CD4-positive, alpha-beta T cell treated with Interleukin-6 at 100 ng/mL for 8 hours (primary cell): Measurements from ENCODE around the gene CTNNA3.

ENCODE experiments used
- DNase-seq: peaks from one replicate; pipeline ENCODE4 v3.0.0-alpha.2; 2020; ENCODE audit warnings: mixed read lengths, low spot score

The CTNNA3 gene

DNA sequence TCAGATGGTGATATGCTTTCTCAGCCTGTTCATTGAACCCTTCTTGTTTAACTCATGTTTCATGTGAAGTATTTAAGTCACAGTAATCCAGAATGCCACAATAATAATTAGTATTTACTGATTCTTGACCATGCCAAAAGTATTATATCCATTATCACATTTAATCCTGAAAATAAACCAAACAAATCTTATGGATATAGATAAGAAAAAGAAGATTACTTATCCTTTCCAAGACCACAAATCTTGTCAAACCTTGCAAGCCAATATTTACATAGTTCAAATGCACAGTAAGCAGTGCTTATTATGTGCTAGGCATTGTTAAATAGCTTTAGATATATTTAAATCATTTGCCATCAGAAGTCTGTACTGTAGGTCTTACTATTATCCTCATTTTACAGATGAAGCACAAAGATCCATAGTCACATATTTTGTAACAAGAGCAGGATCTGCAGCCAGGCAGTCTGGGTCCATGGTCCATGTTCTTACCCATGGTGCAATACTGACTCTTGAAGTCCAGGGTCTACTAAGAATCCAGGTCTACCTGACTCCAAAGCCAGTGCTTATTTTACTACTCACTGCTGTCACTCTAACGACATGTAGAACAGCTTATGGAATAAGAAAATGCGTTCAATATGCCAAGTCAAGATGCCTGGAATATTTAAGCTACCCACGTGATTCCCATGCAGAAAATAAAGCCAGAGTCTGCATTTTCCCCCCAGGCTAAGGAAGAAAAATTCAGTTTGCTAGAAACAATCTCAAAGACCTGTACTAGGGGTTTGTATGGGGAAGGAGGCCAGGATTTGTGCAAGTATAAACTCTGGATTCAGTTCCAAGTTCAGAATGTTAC lies 1755.0 kb downstream of the CTNNA3 start:
- no peak for DNase-seq

DNA sequence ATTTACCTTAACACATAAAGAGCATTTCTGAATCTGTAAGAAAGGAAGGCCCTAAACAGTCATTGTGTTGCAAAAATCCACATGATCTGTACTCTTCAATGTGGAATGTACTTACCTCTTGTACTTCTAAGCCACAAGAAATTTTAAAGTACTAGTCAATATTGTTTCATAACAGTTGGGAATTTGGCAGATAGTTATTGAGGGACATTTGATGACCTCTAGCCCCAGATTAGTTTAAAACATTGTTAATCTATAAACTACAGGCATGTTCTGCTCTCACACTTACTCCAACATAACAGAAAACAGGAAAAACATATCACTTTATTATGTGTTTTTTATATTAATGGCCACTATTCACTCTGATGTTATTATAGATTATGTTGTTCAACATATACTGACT lies 1755.9 kb downstream of the CTNNA3 start:
- DNase-seq: no peak

DNA sequence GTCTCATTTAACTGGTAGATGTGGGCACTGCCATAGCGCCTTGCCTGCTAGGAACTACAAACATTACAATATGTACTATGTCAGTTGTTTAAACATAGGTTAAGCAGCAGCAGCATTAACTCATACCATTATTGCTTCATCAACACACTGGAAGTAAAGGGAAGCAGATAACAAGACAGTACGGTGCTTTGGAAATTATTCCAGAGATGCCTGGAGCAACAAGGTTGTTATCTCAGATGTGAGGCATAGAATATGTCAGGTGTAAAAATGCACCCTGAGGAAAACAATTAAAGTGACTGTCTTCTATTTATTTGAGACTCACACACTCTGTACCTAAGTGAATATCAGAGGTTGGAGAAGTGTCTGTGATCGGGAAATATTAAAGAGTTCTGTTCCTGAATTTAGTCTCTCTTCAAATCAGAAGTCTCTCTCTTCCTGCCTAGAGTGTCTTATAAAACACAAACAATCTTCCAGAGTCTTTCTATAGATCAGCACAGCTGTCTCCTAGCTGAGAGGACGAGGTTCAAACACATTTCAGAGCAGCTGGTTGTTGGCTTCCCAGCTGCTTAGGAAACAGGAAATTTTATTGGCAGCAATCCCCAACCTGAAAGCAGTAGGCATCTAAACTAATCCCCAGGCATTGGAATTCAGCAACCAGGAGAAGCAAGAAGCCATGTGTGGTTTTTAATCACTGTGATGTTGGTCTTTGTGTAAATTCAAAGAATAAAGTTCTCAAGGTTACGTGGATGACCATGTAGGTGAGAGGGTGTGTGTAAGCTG lies 1764.5 kb downstream of the CTNNA3 start:
- DNase-seq: no peak

DNA sequence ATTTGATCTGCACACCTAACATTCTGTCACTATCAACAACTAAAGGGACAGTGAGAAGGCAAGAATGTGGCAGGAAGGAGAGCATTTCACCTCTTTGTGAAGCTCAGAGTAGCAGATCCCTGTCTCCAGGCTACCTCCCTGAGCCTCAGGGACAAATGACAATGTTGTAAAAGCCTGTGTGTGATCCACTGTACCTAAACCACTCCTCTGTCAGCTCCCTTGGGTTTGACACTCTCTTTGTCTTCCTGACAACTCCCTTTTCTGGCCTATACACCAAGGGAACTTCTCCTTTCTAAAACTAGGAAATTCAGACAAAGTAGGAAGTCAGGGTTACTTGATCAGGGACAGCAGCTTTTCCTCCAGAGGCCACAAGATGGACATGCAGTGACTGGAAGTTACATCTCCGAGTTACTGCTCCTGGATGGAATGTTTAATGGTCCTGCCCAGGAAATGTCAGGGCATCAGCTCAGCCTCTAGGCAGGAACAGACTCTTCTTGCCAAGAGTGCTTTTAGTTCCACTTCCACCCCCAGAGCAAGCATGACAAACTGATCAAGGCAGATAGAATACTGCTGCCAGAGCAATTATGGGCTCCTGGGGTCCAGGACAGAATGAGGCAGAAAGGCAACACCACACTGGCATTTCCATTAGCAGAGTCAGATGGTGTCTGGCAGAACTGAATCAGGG lies 1784.7 kb downstream of the CTNNA3 start:
- DNase-seq: no peak

DNA sequence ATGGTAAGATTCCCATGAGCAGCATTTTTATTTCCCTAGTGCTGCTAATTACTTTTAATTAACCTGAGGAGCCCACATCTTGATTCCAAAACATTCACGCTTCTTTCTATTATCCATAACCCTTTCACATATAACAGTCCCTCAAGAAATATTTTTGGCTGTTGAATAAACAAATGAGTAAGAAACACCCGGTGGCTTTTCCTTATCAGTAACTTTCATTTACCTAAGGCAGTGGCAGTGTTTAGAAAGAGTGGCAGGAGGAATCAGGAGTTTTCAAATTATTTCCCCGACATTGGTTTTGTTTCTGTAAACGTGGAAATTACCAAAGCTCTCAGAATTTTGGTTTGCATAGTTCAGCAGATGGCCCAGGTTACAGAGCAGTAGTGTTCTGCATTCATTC lies 1785.8 kb downstream of the CTNNA3 start:
- DNase-seq: no peak

DNA sequence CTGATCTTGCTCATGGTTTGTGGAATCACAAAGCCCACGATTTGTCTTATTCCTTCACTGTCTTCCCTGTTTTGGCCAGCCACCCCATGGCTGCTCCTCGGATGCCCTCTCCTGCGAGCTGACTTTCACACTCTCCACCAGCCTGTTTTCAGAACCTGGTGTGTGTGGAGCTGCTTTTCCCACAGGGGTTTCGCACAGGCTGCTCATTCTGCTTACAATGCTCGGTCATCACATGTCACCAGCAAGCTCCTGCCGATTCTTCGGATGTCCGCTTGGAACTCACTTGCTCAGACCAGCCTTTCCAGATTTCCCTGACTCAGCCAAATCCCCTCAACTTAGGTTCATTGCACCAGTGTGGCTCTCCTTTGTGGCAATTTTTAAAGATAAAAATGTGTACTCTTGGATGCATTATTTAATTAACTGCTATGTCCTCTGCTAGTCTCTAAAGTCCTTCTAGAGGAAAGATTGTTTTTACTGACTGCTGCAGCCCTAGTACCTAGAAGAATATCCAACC lies 1788.7 kb downstream of the CTNNA3 start:
- no peak for DNase-seq

DNA sequence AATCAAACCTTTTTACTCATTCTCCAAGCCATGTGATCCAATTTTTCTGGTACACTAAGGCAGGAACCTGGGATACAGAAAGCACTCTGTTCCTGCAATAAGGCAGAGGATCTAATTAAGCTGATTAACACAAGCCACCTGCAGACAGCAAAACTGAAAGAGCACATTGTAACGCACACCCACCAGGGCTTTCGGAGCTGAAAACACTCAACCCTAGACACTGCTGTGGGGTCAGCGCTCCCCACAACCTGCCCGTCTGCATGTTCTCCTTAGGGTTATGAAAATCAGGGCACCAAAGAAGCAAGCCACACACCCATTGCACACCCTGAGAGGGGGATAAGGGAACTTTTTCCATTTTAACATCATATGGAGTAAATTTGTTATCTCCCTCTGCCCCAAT lies 1792.4 kb downstream of the CTNNA3 start:
- DNase-seq: no peak

DNA sequence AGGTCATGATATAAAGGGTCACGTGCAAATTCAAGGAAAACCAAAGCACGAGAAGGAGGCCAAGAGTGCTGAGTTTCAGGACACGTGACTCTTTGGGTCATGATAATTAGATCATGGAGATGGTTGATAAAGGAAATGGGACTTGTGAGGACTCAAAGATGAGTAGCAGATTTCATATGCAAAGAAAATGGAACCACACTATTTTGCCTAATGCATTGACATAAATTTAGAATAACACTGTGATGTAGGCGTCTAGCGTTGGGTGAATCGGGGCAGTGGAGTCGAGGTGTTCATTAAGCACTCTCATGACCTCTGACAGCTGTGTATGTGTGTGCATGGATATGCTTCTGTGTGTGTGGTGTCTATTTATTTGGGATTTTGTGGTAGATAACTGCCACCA lies 1795.7 kb downstream of the CTNNA3 start:
- DNase-seq: no peak

DNA sequence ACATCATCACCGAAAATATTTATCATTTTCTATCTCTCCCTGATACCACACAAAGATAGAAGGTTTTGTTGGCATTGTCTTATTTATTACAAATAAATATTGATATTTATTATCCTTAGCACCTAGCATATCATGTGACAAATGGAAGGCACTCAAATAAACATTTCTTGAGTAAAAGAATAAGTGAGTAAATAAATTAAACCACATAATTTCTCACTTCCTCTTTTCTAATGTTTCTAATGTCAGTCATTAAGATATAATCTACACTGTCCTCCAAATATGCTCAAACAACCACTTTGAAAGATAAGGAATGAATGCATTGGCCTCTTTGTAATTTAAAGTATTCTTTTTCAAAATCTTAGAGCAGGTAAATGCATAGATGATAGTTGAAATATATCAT lies 1797.9 kb downstream of the CTNNA3 start:
- DNase-seq: no peak

DNA sequence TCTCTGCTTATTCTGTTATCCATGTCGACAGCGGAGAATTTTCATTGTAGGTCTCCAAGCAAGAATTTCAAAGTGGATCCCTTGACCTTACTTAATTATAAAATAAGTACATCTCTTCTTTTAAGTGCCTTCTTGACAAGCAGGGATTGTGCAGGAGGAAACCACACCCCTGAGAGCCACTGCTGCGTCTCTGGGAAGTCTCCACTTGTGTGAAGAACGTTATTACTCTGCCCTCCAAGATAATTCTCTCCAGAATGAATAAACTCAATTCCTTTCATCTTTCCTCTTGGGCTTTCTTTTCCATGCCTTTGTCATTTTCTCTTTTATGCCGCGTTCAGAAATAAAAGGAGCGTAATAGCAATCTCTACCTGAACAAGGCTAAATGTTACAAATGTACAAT lies 1801.0 kb downstream of the CTNNA3 start:
- DNase-seq: no peak

DNA sequence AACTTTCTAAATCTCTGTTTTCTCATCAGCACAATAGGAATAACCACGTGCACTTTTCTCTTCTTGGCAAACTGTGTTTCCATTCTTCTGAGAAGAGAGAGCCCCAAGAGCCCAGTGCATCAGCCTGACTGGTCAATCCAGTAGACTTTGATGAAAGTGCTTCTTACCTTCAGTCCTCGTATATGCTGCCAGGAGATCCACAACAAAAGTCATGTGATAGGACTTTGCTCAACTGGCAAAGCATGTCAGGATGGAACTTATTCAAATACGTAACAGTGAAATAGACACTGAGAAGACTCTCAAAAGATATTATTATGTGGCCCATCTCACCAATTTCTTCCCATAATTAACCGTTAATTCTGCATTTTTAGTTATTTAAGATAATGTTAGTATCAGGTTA lies 1801.6 kb downstream of the CTNNA3 start:
- no peak for DNase-seq

DNA sequence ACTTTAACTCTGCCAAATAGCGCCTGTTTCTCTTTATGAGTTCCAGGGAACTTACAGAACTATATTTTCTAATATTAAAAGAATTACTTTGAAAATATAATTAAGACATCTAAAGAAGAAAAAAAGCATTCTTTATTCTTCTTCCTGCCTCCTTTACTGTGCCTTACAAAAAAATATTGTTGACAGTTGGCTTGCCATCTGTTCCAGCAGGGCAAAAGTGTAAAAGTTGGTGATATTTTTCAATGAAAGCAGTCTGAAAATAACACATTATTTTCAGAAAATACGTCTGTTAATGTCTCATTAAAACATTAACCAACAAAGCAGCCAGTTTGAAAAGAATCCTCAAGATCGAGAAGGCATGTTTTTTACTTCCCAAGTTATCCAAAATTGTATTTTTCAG lies 1802.3 kb downstream of the CTNNA3 start:
- DNase-seq: no peak

DNA sequence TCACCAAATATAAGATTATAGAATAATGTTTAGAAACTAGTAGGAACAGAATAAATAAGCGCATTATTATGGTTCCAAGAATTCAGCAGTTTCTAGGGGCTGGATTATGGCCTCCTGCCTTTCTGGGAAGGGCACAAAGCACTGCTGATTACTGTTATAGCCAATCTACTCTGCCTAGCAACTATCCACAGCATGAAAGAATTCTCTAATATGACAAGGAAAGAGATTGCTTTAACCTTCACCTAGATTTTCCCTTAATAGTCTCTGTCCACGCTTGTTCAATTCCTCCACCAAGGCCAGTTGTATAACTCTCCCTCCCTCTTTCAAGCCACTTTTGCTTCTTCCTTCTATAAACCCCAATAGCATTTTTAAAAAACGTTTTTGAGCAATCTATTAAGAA lies 1803.7 kb downstream of the CTNNA3 start:
- no peak for DNase-seq

DNA sequence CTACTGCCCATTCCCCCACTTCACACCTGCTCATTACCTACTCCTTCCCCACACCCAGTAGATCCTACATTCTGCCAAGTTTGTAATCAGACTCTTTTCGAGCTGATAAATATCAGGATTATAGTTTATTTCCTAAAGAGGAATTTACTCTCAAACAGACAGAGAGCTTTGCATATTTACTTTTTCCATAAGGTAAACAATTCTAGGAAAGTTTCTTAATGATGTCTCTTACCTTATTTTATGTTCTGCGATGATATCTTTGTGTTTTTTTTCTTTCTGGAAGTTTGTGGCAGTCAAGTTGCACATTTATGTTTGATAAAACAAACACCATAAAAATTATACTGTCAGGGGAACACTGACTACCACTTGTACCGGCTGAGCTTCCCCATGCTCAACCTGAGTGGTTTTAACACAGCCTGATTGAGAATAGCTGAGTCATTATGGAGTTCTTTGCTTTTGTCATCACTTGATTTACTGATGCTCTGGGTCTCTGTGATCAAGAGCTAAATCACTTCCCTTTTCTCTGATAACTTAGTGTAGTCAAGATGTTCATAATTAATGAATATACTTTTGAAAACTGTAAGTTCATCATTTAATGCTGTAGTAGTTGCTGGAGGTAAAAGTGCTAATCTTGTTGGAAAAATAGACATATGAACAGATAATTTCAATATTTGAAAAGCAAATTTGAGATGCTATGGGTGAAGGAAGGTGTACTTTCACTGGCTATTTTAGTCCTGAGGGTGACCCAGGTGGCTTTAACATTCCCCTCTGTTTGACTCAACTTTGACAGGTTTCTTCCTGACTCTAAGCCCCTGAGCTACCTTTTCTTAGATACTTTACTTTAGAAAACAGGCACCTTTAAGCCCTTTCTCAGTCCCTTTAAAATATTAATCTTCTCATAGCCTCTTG lies 1804.7 kb downstream of the CTNNA3 start:
- no peak for DNase-seq

DNA sequence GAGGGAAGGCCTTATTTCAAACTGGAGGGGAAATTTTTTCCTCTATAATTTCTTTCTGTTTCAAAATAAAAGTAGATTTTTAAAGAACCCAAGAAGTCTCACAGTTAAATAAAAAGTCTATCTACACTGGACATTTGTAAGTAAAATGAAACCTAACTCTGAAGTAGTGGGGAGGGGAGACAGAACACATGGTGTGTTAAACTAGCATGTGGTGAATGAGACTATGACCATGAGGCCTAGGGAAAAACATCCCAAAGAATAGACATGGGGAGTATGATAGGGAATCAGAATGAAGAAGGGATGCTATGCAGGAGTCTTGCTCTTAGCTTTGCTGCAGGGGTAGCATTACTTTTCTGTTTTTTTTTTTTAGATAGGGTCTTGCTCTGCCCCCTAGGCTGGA lies 1831.5 kb downstream of the CTNNA3 start:
- no peak for DNase-seq

DNA sequence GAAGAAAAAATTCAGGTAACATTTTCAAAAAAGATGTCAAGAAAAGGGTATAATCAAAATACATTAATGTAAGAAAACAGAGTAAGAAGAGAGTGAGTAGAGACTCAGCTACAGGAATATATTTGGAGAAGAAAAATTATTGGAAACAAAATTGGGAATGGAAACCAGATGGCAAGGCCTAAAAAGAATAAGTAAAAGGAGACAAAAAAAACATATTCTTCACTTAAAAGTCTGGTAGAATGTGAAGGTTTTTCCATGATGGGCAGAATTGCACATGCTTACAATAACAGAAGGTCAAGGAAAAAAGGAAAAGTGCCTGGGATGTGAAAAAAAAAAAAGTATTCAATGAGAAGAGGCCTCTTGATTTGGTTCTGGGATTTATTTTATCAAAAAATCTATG lies 1832.0 kb downstream of the CTNNA3 start:
- DNase-seq: no peak
